HepG2 (cell line): ENCODE measurements around the gene OMD.

ENCODE experiments used
- CTCF ChIP-seq: sonication (generic); formaldehyde crosslinking; IDR thresholded peaks from 2 replicates; pipeline ENCODE4 v1.5.0; 2020; ENCODE audit warnings: mild to moderate bottlenecking, missing genetic modification reagents, moderate library complexity
- E2F5 ChIP-seq: sonication (generic); formaldehyde crosslinking; conservative IDR thresholded peaks from 2 replicates; pipeline ENCODE4 v1.4.0; 2020; ENCODE audit warnings: missing genetic modification reagents
- HNRNPK ChIP-seq: fragments of 200-400 bp; formaldehyde crosslinking; IDR thresholded peaks from 2 replicates; pipeline ENCODE4 v1.6.1; 2018; ENCODE audit warnings: low read length, low read depth, moderate library complexity, mild to moderate bottlenecking; ENCODE audit not compliant: poor library complexity, severe bottlenecking
- NFIC ChIP-seq: IDR thresholded peaks from 2 replicates; pipeline ENCODE4 v1.6.1; 2012; ENCODE audit warnings: mild to moderate bottlenecking, low read length, inconsistent platforms
- POLR2A ChIP-seq, 2 experiments: IDR thresholded peaks; 2 replicates each; pipeline ENCODE4 v1.6.1; 2011; ENCODE audit warnings: low read depth in 2 of 2, low read length in 2 of 2, mild to moderate bottlenecking in 1 of 2, moderate library complexity in 1 of 2; ENCODE audit not compliant: insufficient read depth in 1 of 2
- PPARG ChIP-seq: conservative IDR thresholded peaks from 2 replicates; pipeline ENCODE4 v1.6.1; 2016; ENCODE audit warnings: missing biosample characterization, missing genetic modification reagents
- SMC3 ChIP-seq: IDR thresholded peaks from 2 replicates; pipeline ENCODE4 v1.6.1; 2011; ENCODE audit warnings: low read length, improper control_type of control experiment
- TF ChIP-seq, protein P1 (sequence below): sonication (generic); formaldehyde crosslinking; IDR thresholded peaks from 2 replicates; pipeline ENCODE4 v1.4.0; 2020; ENCODE audit warnings: missing genetic modification reagents
- TF ChIP-seq, protein P2 (sequence below): IDR thresholded peaks from 2 replicates; pipeline ENCODE4 v1.6.1; 2016; ENCODE audit warnings: control low read depth
- TF ChIP-seq, protein P3 (sequence below): sonication (generic); formaldehyde crosslinking; IDR thresholded peaks from 2 replicates; pipeline ENCODE4 v1.5.0; 2020; ENCODE audit warnings: mild to moderate bottlenecking, missing genetic modification reagents

DNA sequence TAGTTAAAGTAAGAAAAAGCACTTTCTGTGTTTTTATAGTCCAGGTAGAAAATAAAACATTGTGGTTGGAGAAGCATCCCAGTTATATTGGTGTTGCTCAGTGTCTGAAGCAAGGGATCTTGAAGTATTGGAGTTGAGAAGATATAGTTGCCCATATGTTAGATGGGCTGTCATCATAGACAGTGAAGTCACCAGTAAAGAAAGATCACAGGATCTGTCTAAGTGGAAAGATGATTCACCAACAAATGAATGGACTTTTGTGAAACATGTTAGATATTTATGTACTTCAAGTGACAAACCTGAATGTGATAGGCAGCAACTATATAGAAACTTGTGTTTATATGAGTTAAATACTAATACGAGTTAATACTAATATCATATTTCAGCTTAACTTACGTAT, 31.6 kb downstream of the OMD start:
- TF ChIP-seq E2F5 (CRISPR knock-in tag): no peak
- TF ChIP-seq, protein P1, sequence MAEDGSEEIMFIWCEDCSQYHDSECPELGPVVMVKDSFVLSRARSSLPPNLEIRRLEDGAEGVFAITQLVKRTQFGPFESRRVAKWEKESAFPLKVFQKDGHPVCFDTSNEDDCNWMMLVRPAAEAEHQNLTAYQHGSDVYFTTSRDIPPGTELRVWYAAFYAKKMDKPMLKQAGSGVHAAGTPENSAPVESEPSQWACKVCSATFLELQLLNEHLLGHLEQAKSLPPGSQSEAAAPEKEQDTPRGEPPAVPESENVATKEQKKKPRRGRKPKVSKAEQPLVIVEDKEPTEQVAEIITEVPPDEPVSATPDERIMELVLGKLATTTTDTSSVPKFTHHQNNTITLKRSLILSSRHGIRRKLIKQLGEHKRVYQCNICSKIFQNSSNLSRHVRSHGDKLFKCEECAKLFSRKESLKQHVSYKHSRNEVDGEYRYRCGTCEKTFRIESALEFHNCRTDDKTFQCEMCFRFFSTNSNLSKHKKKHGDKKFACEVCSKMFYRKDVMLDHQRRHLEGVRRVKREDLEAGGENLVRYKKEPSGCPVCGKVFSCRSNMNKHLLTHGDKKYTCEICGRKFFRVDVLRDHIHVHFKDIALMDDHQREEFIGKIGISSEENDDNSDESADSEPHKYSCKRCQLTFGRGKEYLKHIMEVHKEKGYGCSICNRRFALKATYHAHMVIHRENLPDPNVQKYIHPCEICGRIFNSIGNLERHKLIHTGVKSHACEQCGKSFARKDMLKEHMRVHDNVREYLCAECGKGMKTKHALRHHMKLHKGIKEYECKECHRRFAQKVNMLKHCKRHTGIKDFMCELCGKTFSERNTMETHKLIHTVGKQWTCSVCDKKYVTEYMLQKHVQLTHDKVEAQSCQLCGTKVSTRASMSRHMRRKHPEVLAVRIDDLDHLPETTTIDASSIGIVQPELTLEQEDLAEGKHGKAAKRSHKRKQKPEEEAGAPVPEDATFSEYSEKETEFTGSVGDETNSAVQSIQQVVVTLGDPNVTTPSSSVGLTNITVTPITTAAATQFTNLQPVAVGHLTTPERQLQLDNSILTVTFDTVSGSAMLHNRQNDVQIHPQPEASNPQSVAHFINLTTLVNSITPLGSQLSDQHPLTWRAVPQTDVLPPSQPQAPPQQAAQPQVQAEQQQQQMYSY (CRISPR knock-in tag): no peak
- no peak for TF ChIP-seq SMC3
- no peak for TF ChIP-seq CTCF (CRISPR knock-in tag)
- no peak for TF ChIP-seq HNRNPK
- TF ChIP-seq, protein P2, sequence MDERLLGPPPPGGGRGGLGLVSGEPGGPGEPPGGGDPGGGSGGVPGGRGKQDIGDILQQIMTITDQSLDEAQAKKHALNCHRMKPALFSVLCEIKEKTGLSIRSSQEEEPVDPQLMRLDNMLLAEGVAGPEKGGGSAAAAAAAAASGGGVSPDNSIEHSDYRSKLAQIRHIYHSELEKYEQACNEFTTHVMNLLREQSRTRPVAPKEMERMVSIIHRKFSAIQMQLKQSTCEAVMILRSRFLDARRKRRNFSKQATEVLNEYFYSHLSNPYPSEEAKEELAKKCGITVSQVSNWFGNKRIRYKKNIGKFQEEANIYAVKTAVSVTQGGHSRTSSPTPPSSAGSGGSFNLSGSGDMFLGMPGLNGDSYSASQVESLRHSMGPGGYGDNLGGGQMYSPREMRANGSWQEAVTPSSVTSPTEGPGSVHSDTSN (CRISPR knock-in tag): no peak
- TF ChIP-seq PPARG: no peak
- TF ChIP-seq, protein P3, sequence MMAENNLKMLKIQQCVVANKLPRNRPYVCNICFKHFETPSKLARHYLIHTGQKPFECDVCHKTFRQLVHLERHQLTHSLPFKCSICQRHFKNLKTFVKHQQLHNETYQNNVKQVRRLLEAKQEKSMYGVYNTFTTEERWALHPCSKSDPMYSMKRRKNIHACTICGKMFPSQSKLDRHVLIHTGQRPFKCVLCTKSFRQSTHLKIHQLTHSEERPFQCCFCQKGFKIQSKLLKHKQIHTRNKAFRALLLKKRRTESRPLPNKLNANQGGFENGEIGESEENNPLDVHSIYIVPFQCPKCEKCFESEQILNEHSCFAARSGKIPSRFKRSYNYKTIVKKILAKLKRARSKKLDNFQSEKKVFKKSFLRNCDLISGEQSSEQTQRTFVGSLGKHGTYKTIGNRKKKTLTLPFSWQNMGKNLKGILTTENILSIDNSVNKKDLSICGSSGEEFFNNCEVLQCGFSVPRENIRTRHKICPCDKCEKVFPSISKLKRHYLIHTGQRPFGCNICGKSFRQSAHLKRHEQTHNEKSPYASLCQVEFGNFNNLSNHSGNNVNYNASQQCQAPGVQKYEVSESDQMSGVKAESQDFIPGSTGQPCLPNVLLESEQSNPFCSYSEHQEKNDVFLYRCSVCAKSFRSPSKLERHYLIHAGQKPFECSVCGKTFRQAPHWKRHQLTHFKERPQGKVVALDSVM: no peak
- no peak for TF ChIP-seq NFIC
- TF ChIP-seq POLR2A (IDR thresholded peaks at IDR 0.05; ENCODE audit: insufficient read depth in 1 of 2, low read depth in 2 of 2, low read length in 2 of 2): no peak
